Effector memory CD4-positive, alpha-beta T cell (primary cell): ENCODE measurements around the gene CDC42BPA.

Source experiments
- DNase-seq, 3 donors: peaks; one replicate each; pipeline ENCODE4 v3.0.0-alpha.2; 2020
- H3K27ac ChIP-seq: 2 replicates; pipeline ENCODE4 v1.7.0; 2013; ENCODE audit warnings: mild to moderate bottlenecking, low read length, moderate library complexity; ENCODE audit not compliant: insufficient read depth, poor library complexity, severe bottlenecking
- H3K27me3 ChIP-seq: replicated peaks from 2 replicates; pipeline ENCODE4 v1.7.0; 2013; ENCODE audit warnings: mild to moderate bottlenecking, low read length; ENCODE audit not compliant: insufficient read depth, control insufficient read depth, poor library complexity, severe bottlenecking
- H3K36me3 ChIP-seq: 2 replicates; pipeline ENCODE4 v1.7.0; 2013; ENCODE audit warnings: mild to moderate bottlenecking, low read length, moderate library complexity; ENCODE audit not compliant: control insufficient read depth, insufficient read depth
- H3K4me1 ChIP-seq: 2 replicates; pipeline ENCODE4 v1.7.0; 2013; ENCODE audit warnings: low read length, mild to moderate bottlenecking; ENCODE audit not compliant: control insufficient read depth, insufficient read depth, poor library complexity, severe bottlenecking
- H3K4me3 ChIP-seq: 2 replicates; pipeline ENCODE4 v1.7.0; 2013; ENCODE audit warnings: low read length, low read depth, mild to moderate bottlenecking; ENCODE audit not compliant: insufficient read depth, poor library complexity, severe bottlenecking
- H3K9me3 ChIP-seq: 2 replicates; pipeline ENCODE4 v1.7.0; 2013; ENCODE audit warnings: mild to moderate bottlenecking, low read length, moderate library complexity; ENCODE audit not compliant: control insufficient read depth

The CDC42BPA gene

DNA sequence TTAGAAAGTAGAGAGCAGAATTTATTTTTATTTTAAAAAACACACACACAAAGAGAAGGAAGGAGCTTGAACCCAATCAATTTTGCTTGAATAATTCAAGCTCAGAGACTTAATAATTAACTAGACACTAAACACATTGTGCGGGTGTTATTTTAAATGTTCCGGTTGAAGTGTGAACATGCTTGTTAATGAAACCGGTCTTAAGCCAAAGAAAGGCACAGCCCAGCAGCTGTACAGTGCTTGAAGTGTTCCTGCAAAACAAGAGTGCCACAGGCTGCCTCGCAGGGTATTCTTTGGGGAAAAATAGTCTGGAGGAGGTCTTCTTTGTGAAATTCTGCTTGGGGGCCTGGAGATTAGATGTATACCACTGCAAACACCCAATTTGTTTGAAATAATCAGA is 2.2 kb upstream of the CDC42BPA start:
- Histone ChIP-seq H3K27me3 (peaks cover 34% of the 10 kb centered on the region), H3K9me3 (no peaks in the 10 kb centered on the region), H3K4me3 (no peak overlapping the region), H3K4me1 (peaks cover 5% of the 10 kb centered on the region), H3K36me3 (no peaks in the 10 kb centered on the region), H3K27ac (no peak overlapping the region)
- DNase-seq, result no peak

DNA sequence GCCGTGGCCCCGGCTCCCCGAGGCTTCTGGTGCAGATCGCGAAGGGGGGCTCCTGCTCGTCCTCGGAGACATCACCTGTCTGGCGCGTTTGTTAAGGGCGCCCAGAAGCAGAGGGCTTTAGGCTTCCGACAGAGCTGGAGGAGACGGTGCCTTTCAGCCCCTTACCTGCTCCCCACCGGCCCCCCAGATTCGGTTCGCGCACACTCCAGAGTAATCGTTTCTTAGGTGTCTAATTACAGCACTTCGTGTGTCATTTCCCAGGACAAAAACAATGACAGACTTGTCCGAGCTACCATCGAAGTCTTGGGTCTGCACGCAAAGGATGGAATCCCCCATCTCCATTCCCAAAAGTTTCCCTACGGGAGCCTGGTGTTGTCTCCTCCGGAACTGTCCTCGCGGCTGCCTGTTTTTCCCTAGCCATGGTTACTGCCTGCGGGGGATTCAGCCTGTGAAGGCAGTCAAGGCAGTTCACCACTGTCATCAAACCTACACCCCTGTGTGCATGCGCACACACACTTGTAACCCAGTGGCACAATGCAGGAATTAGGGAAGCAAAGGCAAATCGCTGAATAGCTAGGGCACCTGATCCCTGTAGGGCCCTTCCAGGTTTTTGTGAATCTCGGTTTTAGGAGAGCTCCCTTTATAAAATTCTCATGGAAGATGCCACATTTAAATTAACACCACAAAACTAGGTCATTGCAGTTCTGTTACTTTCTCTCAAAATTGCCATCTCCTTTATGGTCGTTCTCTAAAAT is 738 bp upstream of the CDC42BPA start:
- Histone ChIP-seq H3K4me1 (peaks cover 5% of the 10 kb centered on the region), H3K36me3 (no peaks in the 10 kb centered on the region), H3K27me3 (peaks cover 36% of the 10 kb centered on the region), H3K4me3 (peak overlapping the region; percentile 59), H3K9me3 (no peaks in the 10 kb centered on the region), H3K27ac (no peak overlapping the region)
- no peak for DNase-seq

DNA sequence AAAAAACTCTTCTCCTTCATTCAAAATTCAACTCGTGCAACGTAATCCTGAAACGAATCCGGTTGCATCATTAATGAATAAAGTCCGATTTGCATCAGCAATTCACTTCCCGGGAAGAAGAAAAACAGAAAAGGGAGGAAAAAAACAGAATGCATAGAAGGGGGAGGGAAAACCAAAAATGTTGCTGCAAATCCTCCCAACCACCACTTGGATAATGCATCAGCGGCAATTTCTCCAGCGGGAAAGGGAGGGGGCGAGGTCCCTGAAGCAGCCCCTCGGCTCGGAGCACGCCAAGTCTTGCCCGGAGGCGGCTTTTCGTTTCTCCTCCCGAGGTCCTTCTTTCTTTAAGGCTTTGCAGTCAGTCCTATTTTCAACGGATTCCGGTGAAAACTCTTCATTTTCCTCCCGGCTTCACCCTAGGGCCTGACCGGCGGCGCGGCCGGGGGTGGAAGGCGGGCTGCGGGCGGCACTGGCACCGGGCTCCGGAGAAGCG is 723 bp downstream of the CDC42BPA start:
- H3K4me3 ChIP-seq, result peak overlapping the region; percentile 59
- peaks cover 44% of the 10 kb centered on the region for H3K27me3 ChIP-seq
- no peaks in the 10 kb centered on the region for H3K9me3 ChIP-seq
- peaks cover 5% of the 10 kb centered on the region for H3K4me1 ChIP-seq
- H3K36me3 ChIP-seq, result no peaks in the 10 kb centered on the region
- DNase-seq, result no peak
- H3K27ac ChIP-seq, result no peak overlapping the region

DNA sequence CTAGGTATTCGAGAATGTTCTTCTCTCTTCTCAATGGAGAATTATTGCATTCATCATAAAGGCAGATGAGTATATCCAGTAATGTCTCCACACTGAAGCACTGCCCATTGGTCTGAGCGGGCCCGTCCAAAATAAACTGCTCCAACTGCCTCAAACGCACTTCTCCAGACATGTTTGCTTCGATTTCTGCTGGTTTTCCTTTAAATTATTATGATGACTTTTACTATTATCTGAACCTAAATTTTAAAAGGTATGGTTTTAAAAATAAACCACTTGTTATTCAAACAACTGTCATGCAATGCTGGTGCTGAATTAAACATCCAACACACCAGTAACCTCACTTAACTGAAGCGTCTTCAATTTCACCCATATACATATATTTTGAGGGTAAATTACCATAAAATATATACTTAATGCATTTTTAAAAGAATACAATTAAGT is 1.3 kb downstream of the CDC42BPA start:
- no peak overlapping the region for H3K27ac ChIP-seq
- no peaks in the 10 kb centered on the region for H3K9me3 ChIP-seq
- no peak for DNase-seq
- no peaks in the 10 kb centered on the region for H3K36me3 ChIP-seq
- H3K27me3 ChIP-seq, result peaks cover 47% of the 10 kb centered on the region
- H3K4me1 ChIP-seq, result peaks cover 5% of the 10 kb centered on the region
- no peak overlapping the region for H3K4me3 ChIP-seq

DNA sequence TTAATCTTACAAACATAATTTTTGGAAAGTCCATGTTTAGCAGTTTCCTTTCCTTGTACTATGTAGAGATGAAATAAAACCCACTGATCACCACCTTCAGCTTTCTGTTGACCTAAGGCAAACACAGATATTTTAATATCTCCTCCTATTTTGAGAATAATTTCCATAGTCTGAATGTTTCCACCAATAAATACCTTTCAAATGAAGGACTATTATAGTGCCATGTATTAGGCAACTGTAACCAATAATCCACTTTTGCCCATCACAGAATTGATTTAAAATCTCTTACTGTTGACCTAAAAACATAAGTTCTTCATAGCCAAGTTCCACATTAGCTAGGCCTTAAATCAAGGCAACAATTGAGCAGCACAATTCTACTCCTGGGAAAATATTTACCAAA is 1.8 kb downstream of the CDC42BPA start:
- Histone ChIP-seq H3K9me3 (no peaks in the 10 kb centered on the region), H3K27me3 (peaks cover 47% of the 10 kb centered on the region), H3K36me3 (no peaks in the 10 kb centered on the region), H3K4me1 (peaks cover 5% of the 10 kb centered on the region), H3K27ac (no peak overlapping the region), H3K4me3 (no peak overlapping the region)
- DNase-seq, result no peak

DNA sequence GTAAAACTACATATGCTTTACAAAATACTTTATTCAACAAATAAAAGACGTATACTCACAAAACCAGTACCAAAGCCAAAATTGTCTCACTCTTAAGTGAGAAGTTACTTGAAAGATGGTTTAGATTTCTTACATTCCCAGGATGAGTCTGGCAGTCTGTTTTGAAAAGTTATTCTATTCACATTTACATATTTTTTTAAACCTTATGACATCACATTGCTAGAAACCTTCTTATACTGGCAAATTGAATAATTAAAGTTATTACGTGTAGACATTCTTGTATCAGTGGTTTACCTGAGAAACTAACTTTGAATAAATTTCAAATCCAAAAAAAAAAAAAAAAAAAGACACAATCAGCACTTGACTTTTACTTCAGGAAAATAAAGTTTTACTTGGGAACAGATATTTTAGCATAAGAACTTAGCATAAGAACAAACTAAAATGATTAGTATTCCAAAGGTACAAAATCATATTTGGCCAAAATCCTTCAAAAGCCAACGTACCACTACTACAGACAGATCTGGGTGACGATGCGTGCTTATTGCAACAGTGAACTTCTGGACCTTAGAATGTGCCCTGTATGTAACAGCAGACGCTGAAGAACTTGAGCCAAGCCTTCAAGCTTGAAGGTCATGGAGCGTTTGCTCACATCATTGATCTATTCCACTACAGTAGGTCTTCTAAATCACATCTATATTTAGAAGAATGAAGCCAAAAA is 2.5 kb downstream of the CDC42BPA start:
- no peak overlapping the region for H3K27ac ChIP-seq
- no peak overlapping the region for H3K4me3 ChIP-seq
- H3K36me3 ChIP-seq, result no peaks in the 10 kb centered on the region
- no peak for DNase-seq
- no peaks in the 10 kb centered on the region for H3K9me3 ChIP-seq
- peaks cover 5% of the 10 kb centered on the region for H3K4me1 ChIP-seq
- H3K27me3 ChIP-seq, result peaks cover 47% of the 10 kb centered on the region

DNA sequence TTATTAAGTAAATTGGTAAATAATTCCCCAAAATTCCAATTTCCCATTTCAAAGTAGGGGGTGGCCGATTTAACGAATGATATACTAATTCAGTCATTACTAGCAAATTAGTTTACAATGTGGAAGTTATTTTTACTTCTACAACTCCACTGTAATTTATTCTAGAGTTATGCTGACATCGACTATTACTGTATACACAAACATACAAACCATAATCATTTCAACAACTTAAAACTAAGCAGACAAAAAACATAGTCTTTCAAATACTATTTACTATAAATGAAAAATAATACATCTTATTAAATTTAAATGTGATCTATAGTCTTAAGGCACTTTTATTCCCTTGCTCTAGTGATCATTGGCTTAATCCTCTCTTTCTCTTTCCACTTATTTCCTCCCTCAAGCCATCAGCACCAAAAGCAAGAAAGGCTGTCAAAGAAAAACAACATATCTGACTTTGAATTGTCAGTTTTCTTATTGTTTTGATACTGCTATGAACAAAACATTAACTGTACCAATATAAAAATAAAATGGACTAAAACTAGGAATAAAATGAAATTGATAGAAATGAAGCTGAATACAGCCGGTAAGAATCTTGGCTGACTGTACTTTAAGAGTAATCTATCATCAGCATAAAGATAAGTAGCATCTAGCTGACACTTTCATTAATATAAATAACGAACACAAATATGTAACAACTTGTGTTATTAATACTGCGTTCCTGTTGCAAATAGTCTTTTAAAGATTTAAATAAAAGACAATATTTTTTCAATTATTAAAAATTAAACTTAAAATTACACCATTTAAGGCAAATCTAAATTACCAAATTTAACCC is 4.1 kb downstream of the CDC42BPA start:
- H3K27ac ChIP-seq, result no peak overlapping the region
- H3K9me3 ChIP-seq, result no peaks in the 10 kb centered on the region
- H3K4me1 ChIP-seq, result peaks cover 5% of the 10 kb centered on the region
- no peaks in the 10 kb centered on the region for H3K36me3 ChIP-seq
- H3K27me3 ChIP-seq, result peaks cover 44% of the 10 kb centered on the region
- H3K4me3 ChIP-seq, result no peak overlapping the region
- no peak for DNase-seq

DNA sequence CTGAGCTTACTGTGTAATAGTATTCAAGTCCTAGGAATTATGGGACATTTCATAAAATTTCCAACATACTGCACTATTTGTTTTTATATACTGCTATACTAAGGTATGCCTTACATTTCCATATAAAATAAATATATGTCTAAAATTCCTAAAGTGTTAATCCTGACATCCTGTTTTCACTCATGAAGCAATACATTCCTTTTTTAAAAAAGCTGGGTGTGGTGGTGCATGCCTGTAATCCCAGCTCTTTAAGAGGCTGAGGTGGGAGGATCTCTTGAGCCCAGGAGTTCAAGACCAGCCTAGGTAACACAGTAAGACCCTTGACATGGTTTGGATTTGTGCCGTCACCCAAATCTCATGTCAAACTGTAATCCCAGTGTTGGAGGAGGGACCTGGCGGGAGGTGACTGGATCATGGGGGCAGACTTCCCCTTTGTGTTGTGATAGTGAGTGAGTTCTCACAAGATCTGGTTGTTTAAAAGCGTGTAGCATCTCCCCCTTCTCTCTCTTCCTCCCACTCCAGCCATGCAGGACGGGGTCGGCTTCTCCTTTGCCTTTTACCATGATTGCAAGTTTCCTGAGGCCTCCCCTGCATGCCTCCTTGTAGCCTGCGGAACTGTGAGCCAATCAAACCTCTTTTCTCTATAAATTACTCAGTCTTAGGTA is 5.8 kb downstream of the CDC42BPA start:
- H3K4me1 ChIP-seq, result peaks cover 2% of the 10 kb centered on the region
- no peaks in the 10 kb centered on the region for H3K36me3 ChIP-seq
- no peak for DNase-seq
- H3K27ac ChIP-seq, result no peak overlapping the region
- H3K4me3 ChIP-seq, result no peak overlapping the region
- H3K27me3 ChIP-seq, result peaks cover 32% of the 10 kb centered on the region
- H3K9me3 ChIP-seq, result no peaks in the 10 kb centered on the region

DNA sequence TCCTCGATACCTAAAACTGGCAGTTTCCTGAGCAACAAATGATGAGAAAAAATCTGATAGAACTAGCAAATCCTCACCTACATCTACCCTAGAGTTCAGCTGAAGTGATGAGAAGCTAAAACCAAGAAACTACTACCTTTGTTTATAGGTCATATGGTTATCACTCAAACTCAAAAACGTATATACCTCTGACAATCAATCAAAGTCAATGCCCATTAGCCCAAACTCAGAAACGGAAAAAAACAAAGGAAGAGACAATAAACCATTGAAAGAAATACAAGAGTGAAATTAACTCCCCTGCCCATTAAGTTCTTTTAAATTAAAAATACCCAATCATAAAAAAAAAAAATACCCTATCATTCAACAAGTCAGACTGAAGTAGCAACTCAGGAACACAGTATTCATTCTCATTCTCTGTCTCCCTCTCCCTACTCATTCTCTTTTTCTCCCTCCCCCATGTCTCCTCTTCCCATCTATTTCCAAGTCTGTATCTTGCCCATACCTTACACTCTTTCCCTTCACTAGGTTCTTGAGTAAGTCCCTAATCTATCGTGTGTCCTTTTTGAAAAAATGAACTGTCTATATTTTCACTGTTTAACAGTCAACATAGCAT is 6.8 kb downstream of the CDC42BPA start:
- DNase-seq, result no peak
- Histone ChIP-seq H3K9me3 (no peaks in the 10 kb centered on the region), H3K4me3 (no peak overlapping the region), H3K4me1 (no peaks in the 10 kb centered on the region), H3K27ac (no peak overlapping the region), H3K27me3 (peaks cover 23% of the 10 kb centered on the region), H3K36me3 (no peaks in the 10 kb centered on the region)
